GM23248 (cell line): ENCODE measurements around the gene HIVEP3.

Experiments used
- EZH2 ChIP-seq: fragments of 200-600 bp; sonication (generic); IDR thresholded peaks from 2 replicates; pipeline ENCODE4 v1.6.1; 2018; ENCODE audit warnings: antibody characterized with exemption, mild to moderate bottlenecking; ENCODE audit not compliant: insufficient read depth, poor library complexity, severe bottlenecking
- EZH2phosphoT487 ChIP-seq: fragments of 200-600 bp; sonication (generic); IDR thresholded peaks from 2 replicates; pipeline ENCODE4 v1.6.1; 2018; ENCODE audit warnings: antibody characterized with exemption, moderate library complexity, mild to moderate bottlenecking, low read depth; ENCODE audit not compliant: insufficient read depth

DNA sequence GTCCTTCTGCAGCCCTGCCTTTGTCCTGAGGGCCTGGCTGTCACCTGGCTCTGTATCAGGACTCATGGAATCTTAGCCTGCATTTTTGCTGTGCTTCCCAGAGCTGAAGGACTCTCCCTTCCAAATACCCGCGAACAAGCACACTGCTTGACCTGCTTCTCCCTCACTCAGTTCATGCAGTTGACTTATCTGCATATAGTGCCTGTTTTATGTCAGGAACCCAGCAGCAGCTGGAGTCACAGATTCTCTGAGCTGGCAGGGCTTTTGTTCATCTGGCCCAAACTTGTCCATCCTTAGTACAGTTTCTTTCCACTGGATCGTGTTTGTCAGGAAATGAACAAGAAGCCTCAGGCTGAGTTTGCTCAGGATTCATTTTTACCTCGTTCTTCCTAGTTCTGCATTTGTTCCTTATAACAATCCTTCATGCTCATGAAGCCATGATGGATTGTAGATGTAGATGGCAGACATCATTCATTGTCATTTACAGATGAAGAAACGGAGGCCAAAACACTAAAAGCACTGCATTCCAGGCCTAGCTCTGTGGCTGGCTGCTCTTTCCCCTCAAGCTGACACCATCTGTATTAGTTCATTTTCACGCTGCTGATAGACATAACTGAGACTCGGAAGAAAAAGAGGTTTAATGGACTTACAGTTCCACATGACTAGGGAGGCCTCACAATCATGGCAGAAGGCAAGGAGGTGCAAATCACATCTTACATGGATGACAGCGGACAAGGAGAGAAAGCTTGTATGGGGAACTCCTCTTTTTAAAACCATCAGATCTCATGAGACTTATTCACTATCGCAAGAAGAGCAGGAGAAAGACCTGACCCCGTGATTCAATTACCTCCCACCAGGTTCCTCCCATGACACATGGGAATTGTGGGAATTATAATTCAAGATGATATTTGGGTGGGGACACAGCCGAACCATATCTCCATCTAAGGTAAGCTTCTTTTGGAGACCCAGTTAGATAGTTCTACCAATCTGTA lies 150.9 kb downstream of the HIVEP3 start:
- TF ChIP-seq EZH2 (no peak), EZH2phosphoT487 (no peak)
